Measurements from ENCODE around the gene PIP4K2A.

DNA sequence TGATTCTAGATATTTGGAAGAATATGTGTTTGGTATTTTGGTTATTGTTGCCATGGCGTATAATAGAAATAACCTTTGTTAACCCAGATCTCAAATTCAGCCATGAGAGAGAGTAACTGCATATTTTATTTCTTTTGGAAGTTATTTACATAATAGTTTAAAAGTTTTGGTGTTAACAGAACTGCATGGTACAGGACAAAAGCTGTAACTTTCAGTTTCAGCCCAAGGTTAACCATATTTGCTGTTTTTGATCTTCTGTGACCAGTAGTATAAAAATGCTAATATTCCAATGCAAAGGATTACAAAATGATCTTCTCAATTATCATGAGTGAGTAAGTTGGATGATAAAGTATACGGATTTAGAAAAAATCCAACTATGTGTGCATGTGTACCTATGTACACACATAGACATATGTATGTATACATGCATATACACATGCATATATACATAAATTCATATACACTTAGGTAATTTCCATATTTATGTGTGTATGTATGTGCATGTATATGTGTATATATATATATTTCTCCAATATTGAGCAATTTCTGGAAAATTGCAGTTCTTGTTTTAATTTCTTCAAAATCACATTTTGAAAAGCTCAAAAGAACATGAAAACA is 38.0 kb upstream of the PIP4K2A start:
- TF ChIP-seq ELF4 (IDR thresholded peaks at IDR 0.05), result no peak
- TF ChIP-seq BHLHE40 (IDR thresholded peaks at IDR 0.05; ENCODE audit: borderline replicate concordance), result no peak
- no peak for TF ChIP-seq SUZ12 (IDR thresholded peaks at IDR 0.05)
- no peak for TF ChIP-seq TARDBP (IDR thresholded peaks at IDR 0.05)
- no peak for TF ChIP-seq FOXA1 (IDR thresholded peaks at IDR 0.05)
- no peak for TF ChIP-seq HDGF (IDR thresholded peaks at IDR 0.05; ENCODE audit: borderline replicate concordance)
- TF ChIP-seq NFRKB (IDR thresholded peaks at IDR 0.05), result no peak
- TF ChIP-seq SP1 (IDR thresholded peaks at IDR 0.05), result no peak
- TF ChIP-seq ARNT (IDR thresholded peaks at IDR 0.05), result no peak
- no peak for TF ChIP-seq PKNOX1 (IDR thresholded peaks at IDR 0.05)

Measured in HEK293T (cell line).